Calu3 (cell line): ENCODE measurements around the gene CD9. TPM values are rescaled to one million over a fixed set of nuclear protein-coding genes. Genes with fewer than 3 reads are reported as not detected.

Experiments used
- BruUV-seq: library from RNA; stranded (reverse); fragments of 400-500 nt; replicated peaks from 2 replicates; lab custom pipeline; 2021; lab: Mats Ljungman, UMichigan
- CTCF ChIA-PET: fragments of 300-600 bp; sonication (Branson Sonifier 250); formaldehyde crosslinking; loops from one replicate; lab custom pipeline; 2022; ENCODE audit warnings: antibody characterized with exemption; lab: Charles Lee
- DNase-seq: peaks from one replicate; pipeline ENCODE4 v3.0.0; 2022
- H3K27ac Mint-ChIP-seq: one replicate; pipeline ENCODE4 v1.8.0; 2022; ENCODE audit warnings: mixed read lengths; ENCODE audit not compliant: unreplicated experiment
- H3K27me3 Mint-ChIP-seq: one replicate; pipeline ENCODE4 v1.8.0; 2022; ENCODE audit warnings: mixed read lengths; ENCODE audit not compliant: unreplicated experiment
- H3K36me3 Mint-ChIP-seq: one replicate; pipeline ENCODE4 v1.8.0; 2022; ENCODE audit warnings: mild to moderate bottlenecking, moderate library complexity, mixed read lengths; ENCODE audit not compliant: insufficient read depth, unreplicated experiment
- H3K4me1 Mint-ChIP-seq: one replicate; pipeline ENCODE4 v1.8.0; 2022; ENCODE audit warnings: mild to moderate bottlenecking, low read depth, mixed read lengths; ENCODE audit not compliant: unreplicated experiment
- H3K4me3 Mint-ChIP-seq: one replicate; pipeline ENCODE4 v1.8.0; 2022; ENCODE audit warnings: mild to moderate bottlenecking, low read depth, moderate library complexity, mixed read lengths; ENCODE audit not compliant: unreplicated experiment
- H3K9me3 Mint-ChIP-seq: one replicate; pipeline ENCODE4 v1.8.0; 2022; ENCODE audit warnings: low read depth, mixed read lengths; ENCODE audit not compliant: unreplicated experiment
- CTCF ChIP-seq: fragments of 200-600 bp; IDR thresholded peaks from one replicate; pipeline ENCODE4 v1.8.0; 2022; ENCODE audit warnings: antibody characterized with exemption; ENCODE audit not compliant: unreplicated experiment
- intact Hi-C: fragments of 100-400 bp; cut with micrococcal nuclease; formaldehyde crosslinking; loops from one replicate; pipeline ENCODE4 v1.10.0; 2022; ENCODE audit not compliant: unreplicated experiment
- total RNA-seq: library from RNA; stranded (reverse); gene quantifications from 2 replicates; pipeline ENCODE4 v1.2.3, GENCODE V29; 2022

CD9 gene
- total RNA-seq, 1 experiment from 2014 or later: 128 TPM

DNA sequence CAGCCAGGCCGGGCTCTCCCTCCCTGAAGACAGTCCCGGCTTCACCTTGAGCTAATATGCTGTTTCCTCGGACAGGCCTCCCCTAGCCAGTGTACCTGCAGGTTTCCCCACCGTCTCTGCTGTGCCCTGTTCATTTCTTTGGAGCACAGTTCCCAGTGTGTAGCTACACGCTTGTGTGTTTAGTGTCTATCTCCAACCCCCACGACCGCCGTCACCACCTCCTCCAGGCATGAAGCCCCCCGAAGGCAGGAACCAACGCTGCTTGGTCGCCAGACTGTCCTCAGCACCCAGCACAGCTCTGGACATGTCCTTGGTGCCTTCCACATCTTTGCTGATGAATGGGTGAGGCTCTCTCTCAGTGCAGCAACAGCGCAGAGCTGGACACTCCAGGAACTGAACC lies 84.1 kb downstream of the CD9 start:
- CTCF ChIA-PET: interaction anchor here (0.7 to 2.4 kb wide), 12 partner anchors 10 to 296 kb away, joined by 3 to 27 read pairs (median 4); no protein-coding TSS in a partner anchor
- TF ChIP-seq CTCF: no peak
- H3K27me3 Mint-ChIP-seq: no peaks in the 10 kb centered on the region
- DNase-seq: no peak
- no peak overlapping the region for H3K4me3 Mint-ChIP-seq
- peaks cover 43% of the 10 kb centered on the region for H3K4me1 Mint-ChIP-seq
- intact Hi-C loops: loop anchor here (10.0 kb wide), 1 partner anchor 299 kb away; no protein-coding TSS in a partner anchor
- no peaks in the 10 kb centered on the region for H3K9me3 Mint-ChIP-seq
- no TSS peak for BruUV-seq
- peaks cover 7% of the 10 kb centered on the region for H3K36me3 Mint-ChIP-seq
- H3K27ac Mint-ChIP-seq: peak overlapping the region; percentile 38

DNA sequence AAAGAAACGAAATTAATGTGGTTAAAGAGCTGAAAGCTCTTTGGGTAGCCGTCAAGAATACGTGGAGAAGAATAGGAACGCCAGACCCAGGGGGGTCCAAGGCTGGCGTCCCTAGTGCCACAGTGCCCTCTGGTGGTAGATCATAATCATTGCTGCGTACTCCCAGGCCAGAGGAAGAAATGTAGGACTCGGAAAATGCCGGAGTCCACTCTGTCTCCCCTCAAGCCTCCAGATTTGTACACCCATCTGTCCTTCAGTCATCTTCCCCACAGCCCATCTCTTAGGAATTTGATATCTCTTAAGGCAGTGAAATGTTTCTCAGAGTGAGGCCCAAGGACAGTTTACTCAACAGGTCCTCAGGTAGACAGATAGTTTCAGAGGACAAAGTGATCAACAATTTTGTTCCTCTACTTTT lies 84.9 kb downstream of the CD9 start:
- CTCF ChIA-PET: interaction anchor here (0.7 to 2.4 kb wide), 10 partner anchors 10 to 296 kb away, joined by 3 to 27 read pairs (median 4); no protein-coding TSS in a partner anchor
- peak; percentile 84 for TF ChIP-seq CTCF
- H3K27me3 Mint-ChIP-seq: no peaks in the 10 kb centered on the region
- intact Hi-C loops: loop anchor here (1.0 to 10.0 kb wide), 3 partner anchors 90 to 300 kb away; no protein-coding TSS in a partner anchor
- peak; percentile 81 for DNase-seq
- peaks cover 3% of the 10 kb centered on the region for H3K9me3 Mint-ChIP-seq
- H3K36me3 Mint-ChIP-seq: no peaks in the 10 kb centered on the region
- no TSS peak for BruUV-seq
- H3K4me1 Mint-ChIP-seq: peaks cover 35% of the 10 kb centered on the region
- H3K27ac Mint-ChIP-seq: peak overlapping the region; percentile 73
- no peak overlapping the region for H3K4me3 Mint-ChIP-seq

DNA sequence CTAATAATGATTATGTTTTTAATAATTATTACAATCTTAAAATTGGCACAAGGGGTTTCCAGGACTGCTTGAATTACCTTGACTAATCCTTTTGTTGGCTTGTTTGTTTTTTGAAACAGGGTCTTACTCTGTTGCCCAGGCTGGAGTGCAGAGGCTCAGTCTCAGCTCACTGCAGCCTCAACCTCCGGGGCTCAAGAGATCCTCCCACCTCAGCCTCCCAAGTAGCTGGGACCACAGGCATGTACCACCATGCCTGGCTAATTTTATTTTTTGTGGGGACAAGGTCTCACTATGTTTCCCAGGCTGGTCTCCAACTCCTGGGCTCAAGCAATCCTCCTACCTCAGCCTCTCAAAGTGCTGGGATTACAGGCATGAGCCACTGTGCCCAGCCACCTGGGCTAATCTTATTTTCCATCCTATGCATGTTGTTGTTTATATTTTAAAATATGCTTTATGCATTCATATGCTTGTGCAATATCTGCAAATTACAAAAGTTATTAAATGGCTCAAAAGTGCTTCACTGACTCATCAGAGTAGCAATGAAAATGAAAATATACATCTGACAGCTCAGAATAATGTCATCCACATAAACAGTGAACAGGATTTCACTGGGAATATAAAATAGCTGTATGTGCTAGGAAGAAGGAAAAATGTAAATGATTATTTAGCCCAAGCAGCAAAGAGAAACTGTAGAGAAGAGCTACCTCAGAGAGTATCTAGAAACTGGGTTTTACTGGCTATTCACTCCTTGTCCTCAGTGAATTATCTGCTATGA lies 85.5 kb downstream of the CD9 start:
- DNase-seq: no peak
- Mint-ChIP-seq H3K9me3 (peaks cover 3% of the 10 kb centered on the region), H3K36me3 (no peaks in the 10 kb centered on the region), H3K4me3 (no peak overlapping the region), H3K27ac (peak overlapping the region; percentile 73), H3K27me3 (no peaks in the 10 kb centered on the region), H3K4me1 (peaks cover 29% of the 10 kb centered on the region)
- intact Hi-C loops: loop anchor here (1.0 to 10.0 kb wide), 3 partner anchors 90 to 301 kb away; no protein-coding TSS in a partner anchor
- BruUV-seq: no TSS peak
- CTCF ChIA-PET: interaction anchor here (0.6 to 2.4 kb wide), 11 partner anchors 9 to 297 kb away, joined by 3 to 27 read pairs (median 4); no protein-coding TSS in a partner anchor
- no peak for TF ChIP-seq CTCF

Other genes with a start within 250 kb of the CD9 start
- gene VWF, start 75.7 kb upstream of the CD9 start, total RNA-seq: not detected in 2 replicates
- 25.1 and 32.3 TPM in 2 replicates for gene PLEKHG6, start 110.3 kb downstream of the CD9 start, total RNA-seq
- 76.7 and 79.3 TPM in 2 replicates for gene TNFRSF1A, start 141.7 kb downstream of the CD9 start, total RNA-seq
- gene SCNN1A, start 175.2 kb downstream of the CD9 start, total RNA-seq: 36.5 and 53.5 TPM in 2 replicates
- 165 and 167 TPM in 2 replicates for gene LTBR, start 183.8 kb downstream of the CD9 start, total RNA-seq
- gene CD27, start 244.6 kb downstream of the CD9 start, total RNA-seq: not detected in 2 replicates